ENCODE measurements around the gene CASZ1.

The CASZ1 gene

DNA sequence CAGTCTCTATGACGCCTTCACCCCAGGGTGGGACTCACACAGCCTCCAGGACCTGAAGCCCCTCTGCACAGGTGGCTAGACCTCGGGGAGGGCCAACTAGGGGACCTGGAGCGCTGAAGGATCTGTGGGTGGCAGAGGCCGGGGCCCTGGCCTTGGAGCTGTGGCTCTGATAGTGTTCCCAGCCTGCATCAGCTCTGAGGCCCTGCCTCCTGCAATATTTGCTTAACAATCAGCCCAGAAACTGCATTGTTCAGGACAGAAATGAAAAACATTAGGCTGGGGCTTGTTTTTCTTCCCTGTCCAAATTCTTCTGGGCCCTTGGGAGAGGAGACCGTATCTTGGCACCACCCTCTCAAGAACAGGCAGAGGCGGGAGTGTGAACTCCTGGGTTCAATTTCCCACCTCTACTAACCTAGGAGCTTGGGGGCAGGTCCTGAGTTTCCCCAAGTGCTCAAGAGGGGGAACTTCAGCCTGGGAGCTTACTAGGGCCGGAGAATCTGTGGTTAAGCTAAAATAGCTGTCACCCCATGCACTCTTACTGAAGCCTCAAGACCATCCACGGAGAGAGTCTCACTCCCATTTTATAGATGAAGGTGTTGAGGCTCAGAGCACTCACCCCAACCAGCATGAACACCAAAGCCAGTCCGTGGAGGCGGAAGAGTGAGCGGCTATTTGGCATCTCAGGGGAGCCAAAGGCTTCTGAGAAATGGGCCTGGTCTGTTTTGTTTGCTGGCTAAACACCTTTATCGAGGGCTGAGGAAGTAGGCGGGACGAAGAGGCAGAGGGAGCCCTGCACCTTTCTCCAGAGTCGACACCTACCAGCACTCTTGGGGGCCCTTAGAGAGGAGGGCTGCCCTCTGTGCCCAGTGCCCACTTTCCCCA lies 18.8 kb upstream of the CASZ1 start:
- no peak overlapping the region for H3K27ac ChIP-seq (ENCODE audit: poor library complexity, severe bottlenecking)
- H3K36me3 ChIP-seq (ENCODE audit: low read depth) = no peaks in the 10 kb centered on the region
- no peaks in the 10 kb centered on the region for H3K27me3 ChIP-seq (ENCODE audit: insufficient read depth, poor library complexity, severe bottlenecking)
- no peak for TF ChIP-seq CTCF (IDR thresholded peaks at IDR 0.05; ENCODE audit: poor library complexity, severe bottlenecking)
- no peak overlapping the region for H3K4me3 ChIP-seq (ENCODE audit: severe bottlenecking)
- ATAC-seq (ENCODE audit: low read depth) = no peak
- peaks cover 12% of the 10 kb centered on the region for H3K4me1 ChIP-seq (ENCODE audit: insufficient read depth, poor library complexity, severe bottlenecking)
- H3K9me3 ChIP-seq (ENCODE audit: severe bottlenecking) = no peaks in the 10 kb centered on the region
- DNase-seq (ENCODE audit: low spot score) = no peak

DNA sequence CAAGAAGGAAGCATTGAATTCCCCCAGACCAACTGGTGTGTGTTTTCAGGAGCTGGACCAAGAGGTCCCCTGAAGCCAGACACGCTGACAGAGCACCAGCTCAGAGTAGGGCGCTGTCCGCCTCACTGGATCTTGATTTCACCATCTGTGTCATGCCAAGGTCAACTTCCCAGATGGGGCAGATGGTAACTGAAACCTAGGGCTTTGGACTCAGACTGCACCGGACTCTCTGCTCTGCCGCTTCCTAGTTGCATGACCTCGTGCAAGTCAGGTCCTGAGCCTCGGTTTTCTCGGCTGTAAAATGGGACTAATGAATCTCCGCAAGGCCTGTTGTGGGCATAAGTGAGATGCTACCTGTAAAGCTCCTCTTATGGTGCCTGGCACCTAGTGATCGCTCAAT lies 17.9 kb upstream of the CASZ1 start:
- DNase-seq (ENCODE audit: low spot score) = no peak
- no peak for TF ChIP-seq CTCF (IDR thresholded peaks at IDR 0.05; ENCODE audit: poor library complexity, severe bottlenecking)
- ATAC-seq (ENCODE audit: low read depth) = no peak

GRCh38 chr1:10813799-10814198 lies 17.4 kb upstream of the CASZ1 start:
- TF ChIP-seq CTCF (IDR thresholded peaks at IDR 0.05; ENCODE audit: poor library complexity, severe bottlenecking) = no peak
- H3K27ac ChIP-seq (ENCODE audit: poor library complexity, severe bottlenecking) = no peak overlapping the region
- H3K9me3 ChIP-seq (ENCODE audit: severe bottlenecking) = no peaks in the 10 kb centered on the region
- H3K27me3 ChIP-seq (ENCODE audit: insufficient read depth, poor library complexity, severe bottlenecking) = no peaks in the 10 kb centered on the region
- no peaks in the 10 kb centered on the region for H3K36me3 ChIP-seq (ENCODE audit: low read depth)
- H3K4me3 ChIP-seq (ENCODE audit: severe bottlenecking) = no peak overlapping the region
- no peak for ATAC-seq (ENCODE audit: low read depth)
- no peak for DNase-seq (ENCODE audit: low spot score)
- H3K4me1 ChIP-seq (ENCODE audit: insufficient read depth, poor library complexity, severe bottlenecking) = peaks cover 8% of the 10 kb centered on the region

More for the DNA sequence above, 17.9 kb upstream of the CASZ1 start:
- Histone ChIP-seq H3K27me3 (ENCODE audit: insufficient read depth, poor library complexity, severe bottlenecking) (no peaks in the 10 kb centered on the region), H3K4me3 (ENCODE audit: severe bottlenecking) (no peak overlapping the region), H3K27ac (ENCODE audit: poor library complexity, severe bottlenecking) (no peak overlapping the region), H3K36me3 (ENCODE audit: low read depth) (no peaks in the 10 kb centered on the region), H3K4me1 (ENCODE audit: insufficient read depth, poor library complexity, severe bottlenecking) (peaks cover 12% of the 10 kb centered on the region), H3K9me3 (ENCODE audit: severe bottlenecking) (no peaks in the 10 kb centered on the region)

DNA sequence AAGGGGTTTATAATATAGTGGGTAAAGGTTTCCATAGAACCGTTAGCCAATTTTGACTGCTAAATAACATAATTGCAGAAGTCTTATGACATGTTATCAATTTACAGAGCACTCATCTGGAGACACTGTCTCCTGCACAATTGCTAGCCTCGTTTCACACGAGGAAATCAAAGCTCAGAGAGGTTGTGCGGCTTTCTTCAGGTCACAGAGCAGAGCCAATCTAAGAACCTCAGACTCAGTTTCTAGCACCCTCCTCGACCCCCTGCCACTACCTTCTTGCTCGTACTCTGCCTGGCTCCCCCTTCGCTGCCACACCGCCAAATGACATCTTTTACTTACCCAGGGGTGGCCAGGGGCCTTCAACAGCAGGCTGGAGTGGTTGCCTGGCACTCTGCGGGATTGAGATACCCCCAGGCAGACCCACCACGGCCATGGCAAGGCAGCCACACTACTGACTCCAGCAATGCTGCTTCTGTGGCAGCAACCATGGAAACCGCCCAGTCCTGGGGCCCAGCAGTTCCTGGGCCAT lies 16.0 kb upstream of the CASZ1 start:
- ATAC-seq (ENCODE audit: low read depth) (no peak), DNase-seq (ENCODE audit: low spot score) (no peak)
- Histone ChIP-seq H3K9me3 (ENCODE audit: severe bottlenecking) (no peaks in the 10 kb centered on the region), H3K36me3 (ENCODE audit: low read depth) (no peaks in the 10 kb centered on the region), H3K4me3 (ENCODE audit: severe bottlenecking) (no peak overlapping the region), H3K27ac (ENCODE audit: poor library complexity, severe bottlenecking) (no peak overlapping the region), H3K27me3 (ENCODE audit: insufficient read depth, poor library complexity, severe bottlenecking) (no peaks in the 10 kb centered on the region), H3K4me1 (ENCODE audit: insufficient read depth, poor library complexity, severe bottlenecking) (no peaks in the 10 kb centered on the region)
- no peak for TF ChIP-seq CTCF (IDR thresholded peaks at IDR 0.05; ENCODE audit: poor library complexity, severe bottlenecking)

DNA sequence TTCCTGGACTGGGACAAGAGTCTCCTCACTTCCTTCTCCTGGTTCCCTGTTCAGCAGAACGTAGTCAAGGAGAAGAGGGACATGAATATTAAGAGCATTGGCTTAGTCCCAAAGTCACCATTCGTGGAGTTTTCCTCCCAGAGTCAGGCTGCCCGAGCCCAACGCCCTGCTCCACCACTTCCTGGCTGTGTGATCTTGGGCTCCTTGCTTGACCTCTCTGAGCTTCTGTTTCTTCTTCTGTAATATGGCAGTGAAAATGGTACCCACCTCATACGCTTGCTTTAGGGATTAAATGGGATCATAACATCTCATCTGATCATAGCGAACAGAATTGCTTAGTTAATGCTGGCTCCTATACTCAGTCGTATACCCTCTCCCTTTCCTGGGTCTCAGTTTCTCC lies 12.0 kb upstream of the CASZ1 start:
- H3K4me1 ChIP-seq (ENCODE audit: insufficient read depth, poor library complexity, severe bottlenecking) = peaks cover 13% of the 10 kb centered on the region
- H3K27me3 ChIP-seq (ENCODE audit: insufficient read depth, poor library complexity, severe bottlenecking) = no peaks in the 10 kb centered on the region
- H3K36me3 ChIP-seq (ENCODE audit: low read depth) = no peaks in the 10 kb centered on the region
- no peak overlapping the region for H3K27ac ChIP-seq (ENCODE audit: poor library complexity, severe bottlenecking)
- no peak overlapping the region for H3K4me3 ChIP-seq (ENCODE audit: severe bottlenecking)
- no peak for DNase-seq (ENCODE audit: low spot score)
- TF ChIP-seq CTCF (IDR thresholded peaks at IDR 0.05; ENCODE audit: poor library complexity, severe bottlenecking) = no peak
- no peak for ATAC-seq (ENCODE audit: low read depth)
- H3K9me3 ChIP-seq (ENCODE audit: severe bottlenecking) = no peaks in the 10 kb centered on the region
